ENCODE data around the gene PSMA5.
"Not testable (repeated sequence)": the region's sequence is repeated elsewhere in the genome, so short reads cannot be mapped to it uniquely, and the experiment has no call there.

Gene PSMA5

DNA sequence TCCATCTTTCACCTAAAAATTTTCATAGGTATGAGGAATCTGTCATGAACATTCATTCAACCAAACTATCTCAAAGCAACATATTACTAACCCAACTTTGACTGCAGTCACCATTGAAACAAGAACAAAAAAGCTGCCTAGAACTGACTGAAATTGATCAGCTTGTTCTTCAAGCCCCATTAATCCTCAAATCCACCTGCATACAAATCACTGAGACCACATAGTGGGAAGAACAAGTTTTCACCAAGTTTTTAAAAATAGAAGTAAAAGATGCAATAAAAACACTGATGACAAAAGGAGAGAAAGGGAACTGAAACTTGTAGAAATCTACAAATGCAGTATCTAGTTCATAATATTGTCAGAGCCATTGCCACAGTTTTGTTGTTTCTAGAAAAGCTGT, 34.6 kb downstream of the PSMA5 start:
- no peak for DNase-seq

DNA sequence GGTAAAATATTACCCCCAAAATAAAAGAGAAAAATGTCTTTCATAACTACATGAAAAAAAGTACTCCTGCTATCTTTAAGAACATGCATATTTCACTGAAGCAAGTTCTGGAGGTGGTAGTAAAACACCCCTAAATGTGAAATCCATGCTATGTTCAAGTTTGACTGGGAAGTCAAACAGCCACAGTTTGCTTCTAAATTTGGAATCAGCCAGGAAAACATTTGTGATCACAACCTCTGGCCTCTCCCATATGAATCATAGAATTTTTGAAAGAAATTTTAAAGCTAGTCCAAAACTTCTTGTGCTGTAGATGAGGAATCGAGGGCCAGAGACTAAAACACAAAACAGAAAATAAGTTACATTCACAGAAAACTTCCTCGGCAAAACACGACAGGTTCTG, 35.1 kb downstream of the PSMA5 start:
- no peak for DNase-seq

DNA sequence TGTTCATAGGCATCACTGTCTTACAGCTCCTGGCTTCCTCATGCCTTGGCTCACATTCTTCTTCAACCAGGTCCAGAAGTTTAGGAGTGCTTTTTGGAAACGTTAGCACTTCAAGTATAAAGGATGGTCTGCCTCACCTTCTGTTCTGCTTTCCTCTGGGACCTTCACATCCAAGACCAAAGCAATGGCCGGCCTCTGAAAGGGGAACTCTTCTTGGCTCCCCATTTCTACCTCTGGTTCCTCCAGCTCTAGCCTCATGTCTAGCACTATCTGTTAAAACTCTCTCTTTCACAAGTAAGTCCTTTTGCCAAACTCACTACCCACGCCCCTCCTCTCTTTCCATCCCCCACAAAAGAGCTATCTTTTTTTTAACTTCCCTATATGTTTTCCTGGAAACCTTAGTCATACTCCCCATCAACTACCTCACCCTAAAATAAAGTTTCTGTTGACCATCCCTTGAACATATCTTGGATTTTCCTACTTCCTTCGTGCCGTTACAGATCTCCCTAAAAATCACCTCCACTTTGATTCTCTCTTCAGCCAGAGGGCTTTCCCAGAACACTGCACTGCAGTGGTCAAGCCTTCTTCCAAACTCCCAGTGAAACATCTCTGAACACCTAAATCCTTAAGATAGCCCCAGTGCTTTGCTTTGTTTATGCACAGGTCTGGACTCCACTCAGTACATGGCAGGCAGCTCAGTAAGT, 36.5 kb downstream of the PSMA5 start:
- DNase-seq, result peak in 1 of 2 donors; percentile 49

DNA sequence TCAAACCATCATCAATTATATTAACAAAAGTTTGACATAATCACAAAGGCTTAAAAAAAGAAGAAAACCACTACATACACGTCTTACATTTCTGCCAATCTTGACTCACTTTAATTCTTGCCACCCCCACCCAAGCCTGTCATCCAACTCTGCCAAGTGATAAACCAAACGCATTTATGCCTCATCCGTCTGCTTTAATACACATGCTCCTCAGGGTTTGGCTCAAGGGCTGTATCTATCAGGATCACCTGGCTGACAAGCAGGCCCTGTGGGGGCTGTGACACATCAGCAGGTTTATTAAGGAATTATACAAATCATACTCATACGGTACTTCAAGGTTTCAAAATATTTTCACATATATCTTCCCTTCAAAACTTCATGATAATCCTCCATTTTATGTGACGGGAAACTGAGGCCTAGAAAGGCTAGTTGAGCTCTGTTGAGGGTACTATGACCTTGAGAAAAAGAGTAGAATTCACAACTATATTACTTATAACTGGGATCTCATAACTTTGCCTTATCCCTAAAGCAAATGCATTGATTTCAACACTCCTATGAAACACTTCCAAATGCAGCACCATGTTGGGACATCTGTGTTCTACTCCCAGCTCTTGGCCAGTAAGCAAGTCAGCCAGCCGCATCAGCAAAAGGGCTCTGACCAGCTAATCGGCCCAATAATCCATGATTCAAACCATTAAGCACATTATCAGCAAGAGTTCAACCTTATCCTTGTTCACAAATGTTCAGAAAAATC, 37.2 kb downstream of the PSMA5 start:
- no peak for DNase-seq

DNA sequence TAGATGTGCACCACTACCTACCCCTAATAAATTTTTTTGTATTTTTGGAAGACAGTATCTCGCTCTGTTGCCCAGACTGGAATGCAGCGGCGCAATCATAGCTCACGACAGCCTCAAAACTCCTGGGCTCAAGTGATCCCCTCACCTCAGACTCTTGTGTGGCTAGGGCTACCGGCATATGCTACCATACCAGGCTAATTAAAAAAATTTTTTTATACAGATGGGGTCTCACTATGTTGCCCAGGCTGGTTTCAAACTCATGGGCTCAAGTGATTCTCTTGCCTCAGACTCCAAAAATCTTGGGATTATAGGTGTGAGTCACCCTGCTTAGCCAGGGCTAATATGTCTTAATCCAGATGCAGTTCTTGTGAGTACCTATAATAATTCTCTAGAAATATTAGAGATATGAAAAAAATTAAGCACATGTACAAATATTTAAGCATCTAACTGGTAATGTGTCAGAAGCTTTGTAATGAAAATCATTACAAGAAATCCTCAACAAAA, 38.0 kb downstream of the PSMA5 start:
- DNase-seq, result no peak

DNA sequence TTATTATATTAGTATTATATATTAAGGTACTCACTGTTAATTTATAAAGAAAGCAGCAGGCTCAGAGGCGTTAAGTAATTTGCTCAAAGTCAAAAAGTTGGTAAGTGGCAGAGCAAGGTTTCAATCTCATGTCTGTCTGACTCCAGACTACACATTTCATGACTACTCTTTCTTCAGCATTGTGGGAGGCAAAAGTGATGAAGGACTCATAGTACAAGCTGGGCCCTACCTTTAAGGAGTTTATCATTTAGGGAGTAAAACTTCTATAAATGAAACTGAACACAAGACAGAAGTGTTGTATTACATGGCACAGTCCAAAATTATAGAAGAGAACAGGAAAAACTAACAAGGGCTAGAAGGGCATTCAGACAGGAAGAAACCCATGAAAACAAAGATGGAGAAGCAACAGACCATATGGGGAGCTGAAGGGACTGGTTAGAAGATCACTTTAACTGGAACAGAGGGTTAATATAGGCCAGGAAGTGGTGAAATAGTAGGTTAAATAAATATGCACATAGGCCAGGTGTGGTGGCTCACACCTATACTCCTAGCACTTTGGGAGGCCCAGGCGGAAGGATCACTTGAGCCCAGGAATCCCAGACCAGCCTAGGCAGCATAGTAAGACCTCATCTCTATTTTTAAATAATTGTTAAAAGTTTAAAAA, 40.1 kb downstream of the PSMA5 start:
- no peak for DNase-seq

DNA sequence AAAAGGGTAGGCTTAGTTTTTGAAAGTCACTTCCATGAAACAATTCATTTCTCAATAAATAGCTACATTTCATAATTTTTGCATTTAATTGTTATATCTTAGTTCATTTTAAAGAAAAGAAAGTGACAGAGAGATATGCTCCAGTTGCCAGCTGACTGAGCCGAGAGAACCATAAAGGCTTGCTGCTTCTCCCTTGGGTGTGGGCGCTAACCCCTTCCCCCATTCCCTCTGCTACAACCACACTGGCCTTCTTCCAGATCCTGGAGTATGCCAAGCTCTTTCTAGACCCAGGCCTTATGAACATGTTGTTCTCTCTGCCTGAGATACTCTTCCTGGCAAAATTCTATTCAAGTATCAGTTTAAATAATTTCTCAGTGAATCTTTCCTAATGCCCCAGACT, 40.8 kb downstream of the PSMA5 start:
- DNase-seq, result no peak

DNA sequence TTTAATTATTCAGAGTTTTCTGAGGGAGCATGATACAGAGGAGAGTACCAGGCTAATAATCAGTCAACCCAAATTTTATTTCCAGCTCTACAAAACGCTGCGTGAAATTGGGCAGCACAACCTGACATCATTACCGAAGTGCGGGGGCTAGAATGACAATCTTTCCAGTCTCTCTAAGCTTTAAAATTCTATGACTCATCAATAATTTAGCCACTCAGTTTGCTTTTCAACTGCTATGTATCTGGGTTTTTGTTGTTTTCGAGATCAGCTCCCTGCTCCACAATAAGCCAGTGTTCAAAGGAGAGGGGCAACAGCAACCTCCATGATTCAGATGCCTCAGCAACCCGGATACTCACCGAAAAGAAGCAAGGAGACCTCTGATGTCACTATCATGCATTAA, 42.4 kb downstream of the PSMA5 start:
- no peak for DNase-seq

DNA sequence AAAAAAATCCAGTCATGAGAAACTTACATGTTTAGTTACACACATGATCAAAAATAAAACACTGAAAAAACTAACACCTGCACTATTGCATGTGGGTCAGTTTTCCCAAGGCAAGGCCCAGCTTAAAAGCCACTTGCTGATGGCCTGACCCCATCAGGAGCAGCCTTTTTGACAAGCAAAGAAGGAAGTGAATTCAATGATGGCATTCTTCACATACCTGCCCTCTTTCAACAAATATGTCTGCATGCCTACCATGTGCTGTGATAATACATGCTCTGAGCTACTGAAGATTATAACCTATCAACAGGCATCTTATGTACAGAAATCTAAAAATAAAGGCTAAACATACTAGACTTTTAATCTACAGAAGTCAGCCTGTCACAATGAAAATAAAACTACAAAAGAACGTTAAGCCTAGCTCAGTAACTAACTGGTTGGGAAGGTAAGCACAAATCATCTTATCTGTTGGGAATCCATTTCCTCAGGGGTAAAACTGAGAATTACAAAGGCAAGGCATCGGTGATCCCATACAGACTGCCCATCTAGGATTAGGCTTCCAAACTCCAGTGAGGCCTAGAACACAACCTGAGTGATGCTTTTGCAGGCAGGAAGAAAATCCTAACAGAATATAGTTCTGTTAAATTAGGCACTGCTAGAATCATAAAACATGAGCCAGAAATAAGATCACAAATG, 43.0 kb downstream of the PSMA5 start:
- DNase-seq, result no peak

DNA sequence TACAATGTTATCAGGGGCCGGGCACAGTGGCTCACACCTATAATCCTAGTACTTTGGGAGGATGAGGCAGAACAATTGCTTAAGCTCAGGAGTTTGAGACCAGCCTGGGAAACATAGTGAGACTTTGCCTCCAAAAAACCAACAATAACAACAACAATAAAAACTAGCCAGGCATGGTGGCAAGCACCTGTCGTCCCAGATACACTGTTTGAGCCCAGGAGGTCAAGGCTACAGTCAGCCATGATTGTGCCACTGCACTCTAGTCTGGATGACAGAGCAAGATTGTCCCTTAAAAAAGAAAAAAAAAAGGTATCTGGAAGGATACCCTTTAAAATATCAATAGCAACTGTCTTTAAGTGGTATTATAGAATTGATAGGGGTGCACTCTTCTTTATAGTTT, 44.7 kb downstream of the PSMA5 start:
- no peak for DNase-seq

DNA sequence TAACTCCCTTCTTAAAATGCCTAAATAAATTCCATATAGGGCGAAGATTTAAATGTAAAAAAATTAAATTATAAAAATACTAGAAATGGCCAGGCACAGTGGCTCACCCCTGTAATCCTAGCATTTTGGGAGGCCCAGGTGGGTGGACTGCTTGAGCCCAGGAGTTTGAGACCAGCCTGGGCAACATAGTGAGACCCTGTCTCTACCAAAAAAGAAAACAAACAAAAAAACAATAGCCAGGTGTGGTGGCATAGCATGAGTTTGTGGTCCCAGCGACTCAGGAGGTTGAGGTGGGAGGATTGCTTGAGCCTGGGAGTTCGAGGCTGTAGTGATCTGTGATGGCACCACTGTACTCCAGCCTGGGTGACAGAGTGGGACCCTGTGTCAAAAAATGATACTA, 46.3 kb downstream of the PSMA5 start:
- no peak for DNase-seq

DNA sequence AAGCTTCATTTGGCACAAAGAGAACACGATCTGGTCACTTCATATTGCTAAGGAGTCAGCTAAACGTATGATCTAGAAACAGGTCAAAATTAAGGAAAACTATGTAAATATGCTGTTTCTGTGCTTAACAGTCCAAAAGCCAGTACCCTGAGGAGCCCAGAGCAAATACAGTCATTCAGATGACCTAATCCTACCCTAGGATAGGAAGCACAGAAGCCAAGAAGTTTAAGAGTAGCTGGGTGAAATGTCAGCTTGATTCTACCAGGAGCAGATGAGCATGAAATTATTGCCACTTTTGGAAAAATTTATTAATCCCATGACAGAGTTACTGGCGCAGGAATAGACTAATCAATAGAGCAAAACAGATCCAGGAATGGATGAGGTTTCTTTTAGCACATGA, 46.8 kb downstream of the PSMA5 start:
- no peak for DNase-seq

DNA sequence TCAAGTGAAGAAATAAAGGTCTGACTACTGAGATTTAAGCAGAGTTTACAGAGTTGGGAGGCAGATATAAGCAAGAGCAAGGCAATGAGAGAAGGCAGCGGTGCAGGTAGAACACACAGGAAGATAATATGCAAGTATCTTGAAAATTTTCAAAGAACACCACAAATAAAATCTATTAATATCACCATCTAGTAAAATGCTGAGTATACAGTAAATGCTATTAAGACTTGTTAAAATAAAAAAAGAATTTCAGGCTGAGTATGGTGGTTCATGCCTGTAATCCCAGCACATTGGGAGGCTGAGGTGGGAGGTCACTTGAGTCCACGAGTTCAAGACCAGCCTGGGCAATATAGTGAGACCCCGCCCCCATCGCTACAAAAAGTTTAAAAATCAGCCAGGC, 48.5 kb downstream of the PSMA5 start:
- no peak for DNase-seq

DNA sequence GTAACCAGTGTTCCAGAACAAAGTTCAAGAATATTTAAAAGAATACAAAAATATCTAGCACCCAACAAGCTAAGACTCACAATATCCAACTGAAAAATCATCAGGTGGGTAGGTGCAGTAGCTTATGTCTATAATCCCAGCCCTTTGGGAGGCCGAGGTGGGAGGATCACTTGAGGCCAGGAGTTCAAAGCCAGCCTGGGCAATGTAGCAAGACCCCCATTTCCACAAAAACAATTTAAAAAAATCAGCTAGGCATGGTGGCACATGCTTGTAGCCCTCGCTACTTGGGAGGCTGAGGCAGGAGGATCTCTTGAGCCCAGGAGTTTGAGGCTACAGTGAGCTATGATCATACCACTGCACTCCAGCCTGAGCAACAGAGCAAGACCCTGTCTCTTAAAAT, 52.6 kb downstream of the PSMA5 start:
- DNase-seq, result not testable (repeated sequence)

DNA sequence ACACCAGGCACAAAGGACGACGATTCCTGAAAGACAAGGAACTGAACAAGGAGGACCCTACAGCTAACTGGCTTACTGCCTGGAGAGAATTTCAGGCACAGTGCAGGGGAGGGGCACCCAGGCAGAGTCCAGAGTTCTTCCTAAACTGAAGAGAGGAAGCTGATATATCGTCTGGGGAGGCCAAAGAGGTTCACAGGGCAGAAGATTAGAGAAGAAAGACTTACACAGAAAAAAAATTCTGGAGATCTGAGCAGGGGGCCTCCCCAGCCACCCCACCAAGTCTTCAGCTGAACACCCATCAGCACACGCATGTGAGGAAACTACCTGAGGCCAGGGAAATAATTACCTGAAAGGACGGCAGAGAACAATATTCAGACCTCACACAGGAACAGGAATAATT, 53.1 kb downstream of the PSMA5 start:
- no peak for DNase-seq

DNA sequence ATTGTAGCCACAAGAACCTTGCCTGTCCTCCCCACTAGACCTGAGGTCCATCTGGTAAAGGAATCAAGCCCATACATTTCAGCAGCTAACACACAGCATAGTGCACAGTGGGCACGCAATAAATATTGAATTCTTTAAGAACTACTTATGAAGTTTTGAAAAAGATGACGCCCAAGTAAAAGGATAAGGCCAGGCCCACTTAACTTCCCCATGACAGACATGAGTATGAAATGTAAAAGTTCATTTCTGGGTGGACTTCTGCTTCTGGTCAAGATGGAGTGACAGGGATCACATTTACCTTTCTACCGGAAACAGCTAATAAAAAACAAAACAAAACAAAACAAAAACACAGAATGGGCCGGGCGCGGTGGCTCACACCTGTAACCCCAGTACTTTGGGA, 54.0 kb downstream of the PSMA5 start:
- DNase-seq, result no peak

DNA sequence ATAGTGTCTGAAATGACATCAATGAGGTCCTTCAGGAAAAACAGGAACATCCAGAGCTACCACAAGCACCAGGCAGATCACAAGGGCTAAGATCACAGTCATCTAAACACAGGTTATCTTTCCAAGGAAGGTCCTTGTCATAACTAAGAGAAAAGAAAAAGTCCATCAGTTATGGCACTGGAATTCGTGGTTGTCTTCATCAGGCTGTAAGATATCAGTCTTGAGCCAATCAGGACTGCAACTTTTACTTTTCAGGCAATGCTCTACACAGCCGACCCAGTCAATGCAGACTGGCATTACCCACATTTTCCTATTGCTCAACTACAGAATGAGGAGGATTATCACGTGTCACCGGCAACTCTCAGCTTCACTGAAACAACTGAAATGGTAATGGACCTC, 54.9 kb downstream of the PSMA5 start:
- no peak for DNase-seq

DNA sequence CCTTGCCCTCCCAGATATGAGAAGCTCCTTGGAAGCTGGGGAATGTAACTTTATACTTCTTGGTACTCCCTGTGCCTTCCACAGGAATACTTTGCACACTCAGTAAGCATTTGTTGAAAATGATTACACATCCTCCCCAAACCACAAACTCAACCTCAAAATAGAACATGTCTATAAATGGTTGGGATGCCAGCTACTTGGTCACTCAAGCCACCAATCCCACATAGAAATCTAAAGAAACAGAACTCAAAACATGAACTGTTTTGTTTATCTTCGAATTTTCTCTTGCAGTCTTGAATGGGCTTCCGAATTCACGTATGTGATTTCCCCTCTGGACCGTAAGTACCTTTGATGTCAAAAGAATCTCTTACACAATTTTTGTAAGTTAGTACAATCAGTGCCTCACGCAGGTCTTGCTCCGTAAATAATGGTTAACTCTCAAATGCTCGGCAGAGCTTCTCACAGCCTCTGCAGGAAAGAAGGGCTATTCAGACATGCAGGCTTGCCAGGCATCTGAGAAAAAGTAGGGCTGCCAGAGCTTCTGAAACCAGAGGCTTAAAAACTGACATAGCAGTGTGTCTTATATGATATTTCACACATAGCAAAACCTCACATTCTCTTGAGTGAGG, 55.4 kb downstream of the PSMA5 start:
- DNase-seq, result peak in 1 of 2 donors; percentile 18

DNA sequence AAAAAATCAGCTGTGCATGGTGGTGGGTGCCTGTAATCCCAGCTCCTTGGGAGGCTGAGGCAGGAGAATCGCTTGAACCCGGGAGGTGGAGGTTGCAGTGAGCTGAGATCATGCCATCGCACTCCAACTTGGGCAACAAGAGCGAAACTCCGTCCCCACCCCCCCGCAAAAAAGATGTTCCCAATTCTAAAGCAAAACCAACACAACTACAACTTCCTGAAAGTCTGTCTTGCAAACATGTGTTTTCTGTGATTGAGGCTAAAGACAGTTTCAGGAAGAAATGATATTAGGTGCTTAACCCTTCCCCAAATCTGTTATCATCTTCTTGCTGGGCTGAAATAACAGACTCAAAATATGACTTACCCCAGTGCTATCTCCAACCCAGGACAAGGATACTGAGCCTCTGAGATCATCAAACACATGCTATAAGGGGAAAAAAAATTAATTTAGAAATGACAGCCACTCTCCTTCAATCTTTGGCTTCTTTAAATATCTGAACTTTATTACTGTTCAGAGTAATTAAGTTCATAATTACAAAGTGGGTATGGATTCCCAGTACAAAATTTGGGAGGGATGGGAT, 57.0 kb downstream of the PSMA5 start:
- DNase-seq, result peak in 1 of 2 donors; percentile 27

DNA sequence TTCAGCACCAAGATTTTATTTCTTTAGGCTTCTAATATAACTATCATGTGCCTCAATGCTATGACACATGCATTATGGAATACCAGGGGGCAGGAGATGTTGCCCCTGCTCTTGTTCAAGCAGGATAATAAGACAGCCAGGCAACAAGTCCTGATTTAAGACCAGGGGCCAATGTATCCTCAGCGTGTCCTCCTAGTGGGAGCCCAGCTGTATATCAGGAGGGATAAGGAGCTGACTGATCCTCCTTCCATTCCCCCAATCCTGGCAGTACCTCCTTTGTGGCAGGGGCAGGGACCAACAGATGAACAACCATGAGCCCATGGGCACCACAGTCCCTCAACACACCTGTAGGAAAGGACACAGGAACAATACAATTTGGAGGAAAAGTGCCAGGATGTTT, 57.8 kb downstream of the PSMA5 start:
- no peak for DNase-seq

DNA sequence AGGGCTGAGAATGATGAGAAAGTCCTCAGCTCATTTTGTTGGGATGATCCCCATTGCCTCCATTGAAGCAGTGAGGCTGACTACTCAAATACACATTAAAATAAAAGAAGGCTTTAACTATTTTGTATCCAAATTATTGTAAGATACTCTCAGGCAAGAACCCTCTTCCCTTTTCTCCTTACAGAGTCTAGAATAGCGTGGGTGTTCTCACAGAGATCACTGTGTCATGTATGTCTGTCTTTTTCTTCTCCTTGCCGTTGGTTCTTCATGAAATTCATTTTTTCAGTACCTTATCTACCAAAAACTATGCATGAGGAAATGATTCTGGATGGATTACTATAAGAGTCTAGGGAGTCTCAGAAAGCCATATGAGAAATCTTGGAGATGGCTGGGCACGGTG, 58.6 kb downstream of the PSMA5 start:
- no peak for DNase-seq

DNA sequence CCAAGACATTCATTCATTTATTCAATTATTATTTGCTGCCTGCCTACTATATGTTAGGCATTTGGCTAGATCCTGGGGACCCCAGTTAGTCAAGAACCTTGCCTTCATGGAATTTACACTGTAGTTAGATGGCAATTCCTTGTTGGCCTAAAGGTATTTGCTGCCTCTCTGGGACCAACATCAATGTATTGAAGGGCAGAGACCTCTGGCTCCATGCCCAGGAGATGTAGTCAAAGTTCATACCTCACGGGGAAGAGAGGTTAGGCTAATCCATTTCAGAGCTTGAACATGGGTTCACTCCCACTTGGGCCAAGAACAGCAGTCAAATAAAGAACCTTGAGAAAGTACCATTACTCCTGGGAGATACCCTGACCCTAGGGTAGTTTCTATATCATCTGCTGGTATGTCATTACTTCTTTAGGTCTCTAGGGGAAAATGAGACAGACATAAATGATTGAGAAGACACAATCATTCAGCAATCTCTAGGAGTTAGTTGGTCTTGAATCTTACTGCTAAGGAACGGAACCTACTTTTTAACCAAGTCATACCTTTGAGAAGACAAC, 60.5 kb downstream of the PSMA5 start:
- DNase-seq, result no peak

All from bone marrow (tissue), 2 donors.